ENCODE measurements around the gene SLC22A2. TPM values are rescaled to one million over a fixed set of nuclear protein-coding genes. Genes with fewer than 3 reads are reported as not detected.

The SLC22A2 gene
- total RNA-seq, 5 donors from 2014 or later (not counting 1 experiment from before 2014, with no cell fraction given): not detected

- POLR2A ChIA-PET: no interaction called here
- Histone ChIP-seq H3K9me3 (no peaks in the 10 kb centered on the region), H3K4me3 (ENCODE audit: control insufficient read depth in 1 of 2, extremely low read depth in 1 of 2, low read length in 1 of 2) (no peak overlapping the region), H3K36me3 (ENCODE audit: control insufficient read depth in 2 of 2, extremely low read depth in 1 of 2, insufficient read depth in 1 of 2, low read length in 1 of 2) (no peaks in the 10 kb centered on the region), H3K27ac (ENCODE audit: low read length) (no peak overlapping the region), H3K27me3 (replicated peaks in 1 of 2; ENCODE audit: control insufficient read depth in 2 of 2, extremely low read depth in 1 of 2, insufficient read depth in 2 of 2, low read length in 1 of 2) (peaks cover 0 to 15% of the 10 kb centered on the region in 2 experiments), H3K4me1 (ENCODE audit: control insufficient read depth in 1 of 2, extremely low read depth in 1 of 2, insufficient read depth in 2 of 2, low read length in 2 of 2) (no peaks in the 10 kb centered on the region)
- ATAC-seq (replicated peaks in 1 of 4) (no peak), DNase-seq (no peak)
- CTCF ChIA-PET: no interaction called here
- Mint-ChIP-seq H3K4me1 (no peaks in the 10 kb centered on the region), H3K9me3 (peaks cover 4 to 39% (median 25%) of the 10 kb centered on the region in 3 donors), H3K36me3 (peaks cover 3% of the 10 kb centered on the region), H3K27me3 (peaks cover 3 to 5% of the 10 kb centered on the region in 2 donors), H3K27ac (no peak overlapping the region), H3K4me3 (no peak overlapping the region)
- WGBS (ENCODE audit: insufficient coverage): no CpG with 5 or more reads among the region's 1 CpG
Observed at GRCh38 chr6:160190081-160190480, 68.5 kb downstream of the SLC22A2 start.

- Mint-ChIP-seq H3K27me3 (peaks cover 8 to 11% of the 10 kb centered on the region in 2 donors), H3K4me1 (no peaks in the 10 kb centered on the region), H3K36me3 (peaks cover 3% of the 10 kb centered on the region), H3K9me3 (peaks cover 4 to 27% (median 15%) of the 10 kb centered on the region in 3 donors), H3K4me3 (no peak overlapping the region), H3K27ac (no peak overlapping the region)
- Histone ChIP-seq H3K27me3 (replicated peaks in 1 of 2; ENCODE audit: control insufficient read depth in 2 of 2, extremely low read depth in 1 of 2, insufficient read depth in 2 of 2, low read length in 1 of 2) (peaks cover 0 to 15% of the 10 kb centered on the region in 2 experiments), H3K4me1 (ENCODE audit: control insufficient read depth in 1 of 2, extremely low read depth in 1 of 2, insufficient read depth in 2 of 2, low read length in 2 of 2) (no peaks in the 10 kb centered on the region), H3K9me3 (no peaks in the 10 kb centered on the region), H3K27ac (ENCODE audit: low read length) (no peak overlapping the region), H3K36me3 (ENCODE audit: control insufficient read depth in 2 of 2, extremely low read depth in 1 of 2, insufficient read depth in 1 of 2, low read length in 1 of 2) (no peaks in the 10 kb centered on the region), H3K4me3 (ENCODE audit: control insufficient read depth in 1 of 2, extremely low read depth in 1 of 2, low read length in 1 of 2) (no peak overlapping the region)
- no CpG with 5 or more reads among the region's 1 CpG for WGBS (ENCODE audit: insufficient coverage)
- no peak for DNase-seq
- CTCF ChIA-PET: no interaction called here
- ATAC-seq (replicated peaks in 1 of 4): no peak
- POLR2A ChIA-PET: interaction anchor here in 1 of 2 donors (0.6 kb wide), 1 partner anchor 15 kb away, joined by 3 read pairs; no protein-coding TSS in a partner anchor
Observed at GRCh38 chr6:160188773-160189172, 69.8 kb downstream of the SLC22A2 start.

- Mint-ChIP-seq H3K27ac (no peak overlapping the region), H3K4me3 (no peak overlapping the region), H3K27me3 (peaks cover 15 to 29% of the 10 kb centered on the region in 2 donors), H3K4me1 (no peaks in the 10 kb centered on the region), H3K36me3 (no peaks in the 10 kb centered on the region), H3K9me3 (no peaks in the 10 kb centered on the region)
- ATAC-seq (replicated peaks in 1 of 4) (no peak), DNase-seq (no peak)
- Histone ChIP-seq H3K36me3 (ENCODE audit: control insufficient read depth in 2 of 2, extremely low read depth in 1 of 2, insufficient read depth in 1 of 2, low read length in 1 of 2) (no peaks in the 10 kb centered on the region), H3K4me3 (ENCODE audit: control insufficient read depth in 1 of 2, extremely low read depth in 1 of 2, low read length in 1 of 2) (no peak overlapping the region), H3K9me3 (no peaks in the 10 kb centered on the region), H3K27ac (ENCODE audit: low read length) (no peak overlapping the region), H3K4me1 (ENCODE audit: control insufficient read depth in 1 of 2, extremely low read depth in 1 of 2, insufficient read depth in 2 of 2, low read length in 2 of 2) (no peaks in the 10 kb centered on the region), H3K27me3 (replicated peaks in 1 of 2; ENCODE audit: control insufficient read depth in 2 of 2, extremely low read depth in 1 of 2, insufficient read depth in 2 of 2, low read length in 1 of 2) (peaks cover 0 to 2% of the 10 kb centered on the region in 2 experiments)
- no CpG with 5 or more reads among the region's 1 CpG for WGBS (ENCODE audit: insufficient coverage)
- CTCF ChIA-PET: no interaction called here
- POLR2A ChIA-PET: no interaction called here
Observed at GRCh38 chr6:160180706-160181105, 77.9 kb downstream of the SLC22A2 start.

- Histone ChIP-seq H3K4me3 (ENCODE audit: control insufficient read depth in 1 of 2, extremely low read depth in 1 of 2, low read length in 1 of 2) (no peak overlapping the region), H3K27me3 (replicated peaks in 1 of 2; ENCODE audit: control insufficient read depth in 2 of 2, extremely low read depth in 1 of 2, insufficient read depth in 2 of 2, low read length in 1 of 2) (peaks cover 0 to 2% of the 10 kb centered on the region in 2 experiments), H3K9me3 (no peaks in the 10 kb centered on the region), H3K27ac (ENCODE audit: low read length) (no peak overlapping the region), H3K36me3 (ENCODE audit: control insufficient read depth in 2 of 2, extremely low read depth in 1 of 2, insufficient read depth in 1 of 2, low read length in 1 of 2) (no peaks in the 10 kb centered on the region), H3K4me1 (ENCODE audit: control insufficient read depth in 1 of 2, extremely low read depth in 1 of 2, insufficient read depth in 2 of 2, low read length in 2 of 2) (no peaks in the 10 kb centered on the region)
- peaks cover 7 to 21% of the 10 kb centered on the region in 2 donors for H3K27me3 Mint-ChIP-seq
- H3K4me1 Mint-ChIP-seq: no peaks in the 10 kb centered on the region
- H3K4me3 Mint-ChIP-seq: no peak overlapping the region
- no peak for ATAC-seq (replicated peaks in 1 of 4)
- ChIA-PET CTCF (interaction anchor here in 1 of 2 donors (0.6 kb wide), 1 partner anchor 105 kb away, joined by 3 read pairs; no protein-coding TSS in a partner anchor), POLR2A (interaction anchor here (0.6 kb wide), 2 partner anchors 138 to 235 kb away, joined by 3 to 6 read pairs; no protein-coding TSS in a partner anchor)
- 70% methylated on average over 2 of the region's 5 CpGs for WGBS (ENCODE audit: insufficient coverage)
- no peaks in the 10 kb centered on the region for H3K9me3 Mint-ChIP-seq
- no peaks in the 10 kb centered on the region for H3K36me3 Mint-ChIP-seq
- DNase-seq: no peak
- H3K27ac Mint-ChIP-seq: no peak overlapping the region
Observed at GRCh38 chr6:160178271-160178670, 80.3 kb downstream of the SLC22A2 start.

GRCh38 chr6:160177220-160177619 lies 81.4 kb downstream of the SLC22A2 start:
- H3K4me1 ChIP-seq (ENCODE audit: control insufficient read depth in 1 of 2, extremely low read depth in 1 of 2, insufficient read depth in 2 of 2, low read length in 2 of 2): no peaks in the 10 kb centered on the region
- Mint-ChIP-seq H3K27ac (no peak overlapping the region), H3K4me1 (no peaks in the 10 kb centered on the region), H3K27me3 (peaks cover 12 to 21% of the 10 kb centered on the region in 2 donors), H3K4me3 (no peak overlapping the region), H3K9me3 (no peaks in the 10 kb centered on the region), H3K36me3 (no peaks in the 10 kb centered on the region)
- ATAC-seq (replicated peaks in 1 of 4) (no peak), DNase-seq (no peak)
- H3K36me3 ChIP-seq (ENCODE audit: control insufficient read depth in 2 of 2, extremely low read depth in 1 of 2, insufficient read depth in 1 of 2, low read length in 1 of 2): no peaks in the 10 kb centered on the region
- no peak overlapping the region for H3K4me3 ChIP-seq (ENCODE audit: control insufficient read depth in 1 of 2, extremely low read depth in 1 of 2, low read length in 1 of 2)
- ChIA-PET POLR2A (no interaction called here), CTCF (no interaction called here)
- WGBS (ENCODE audit: insufficient coverage): 75% methylated on average over 1 of the region's 2 CpGs
- no peak overlapping the region for H3K27ac ChIP-seq (ENCODE audit: low read length)
- H3K9me3 ChIP-seq: no peaks in the 10 kb centered on the region
- peaks cover 0 to 2% of the 10 kb centered on the region in 2 experiments for H3K27me3 ChIP-seq (replicated peaks in 1 of 2; ENCODE audit: control insufficient read depth in 2 of 2, extremely low read depth in 1 of 2, insufficient read depth in 2 of 2, low read length in 1 of 2)

GRCh38 chr6:160174681-160175080 lies 83.9 kb downstream of the SLC22A2 start:
- no peak overlapping the region for H3K4me3 Mint-ChIP-seq
- CTCF ChIA-PET: no interaction called here
- no peak for DNase-seq
- Histone ChIP-seq H3K4me1 (ENCODE audit: control insufficient read depth in 1 of 2, extremely low read depth in 1 of 2, insufficient read depth in 2 of 2, low read length in 2 of 2) (no peaks in the 10 kb centered on the region), H3K4me3 (ENCODE audit: control insufficient read depth in 1 of 2, extremely low read depth in 1 of 2, low read length in 1 of 2) (no peak overlapping the region), H3K9me3 (no peaks in the 10 kb centered on the region), H3K27ac (ENCODE audit: low read length) (no peak overlapping the region), H3K27me3 (replicated peaks in 1 of 2; ENCODE audit: control insufficient read depth in 2 of 2, extremely low read depth in 1 of 2, insufficient read depth in 2 of 2, low read length in 1 of 2) (peaks cover 2 to 3% of the 10 kb centered on the region in 2 experiments), H3K36me3 (ENCODE audit: control insufficient read depth in 2 of 2, extremely low read depth in 1 of 2, insufficient read depth in 1 of 2, low read length in 1 of 2) (no peaks in the 10 kb centered on the region)
- H3K9me3 Mint-ChIP-seq: peaks cover 0 to 4% (median 0%) of the 10 kb centered on the region in 3 donors
- no peak for ATAC-seq (replicated peaks in 1 of 4)
- H3K27ac Mint-ChIP-seq: no peak overlapping the region
- no peaks in the 10 kb centered on the region for H3K36me3 Mint-ChIP-seq
- WGBS (ENCODE audit: insufficient coverage): no CpG with 5 or more reads among the region's 2 CpGs
- H3K4me1 Mint-ChIP-seq: no peaks in the 10 kb centered on the region
- POLR2A ChIA-PET: no interaction called here
- peaks cover 20 to 23% of the 10 kb centered on the region in 2 donors for H3K27me3 Mint-ChIP-seq
